GM23248 (cell line): ENCODE results near the gene ZNF747.

Experiments used
- EZH2 ChIP-seq: fragments of 200-600 bp; sonication (generic); IDR thresholded peaks from 2 replicates; pipeline ENCODE4 v1.6.1; 2018; ENCODE audit warnings: antibody characterized with exemption, mild to moderate bottlenecking; ENCODE audit not compliant: insufficient read depth, poor library complexity, severe bottlenecking
- EZH2phosphoT487 ChIP-seq: fragments of 200-600 bp; sonication (generic); IDR thresholded peaks from 2 replicates; pipeline ENCODE4 v1.6.1; 2018; ENCODE audit warnings: antibody characterized with exemption, moderate library complexity, mild to moderate bottlenecking, low read depth; ENCODE audit not compliant: insufficient read depth

DNA sequence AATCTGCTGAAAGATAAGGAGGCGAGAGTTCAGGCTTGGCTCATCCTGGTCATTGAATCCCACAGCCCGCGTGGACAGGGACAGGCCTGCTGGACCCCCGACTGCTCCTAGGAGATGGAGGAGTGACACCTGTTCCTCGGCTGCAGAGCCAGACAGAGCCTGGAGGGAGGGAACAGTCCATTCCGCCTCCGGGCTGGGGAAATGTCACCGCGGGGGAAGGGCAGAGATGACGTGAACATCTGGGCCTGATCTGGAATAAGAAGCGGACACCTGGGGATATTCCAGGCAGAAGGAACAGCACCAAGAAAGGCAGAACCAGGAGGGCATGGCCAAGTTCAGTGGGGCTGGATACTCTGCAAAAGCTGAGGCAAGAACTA lies 1.5 kb downstream of the ZNF747 start:
- TF ChIP-seq EZH2 (no peak), EZH2phosphoT487 (no peak)
